B cell (primary cell): ENCODE data around the gene MICALL2. TPM values are rescaled to one million over a fixed set of nuclear protein-coding genes. Genes with fewer than 3 reads are reported as not detected.

Source experiments
- ATAC-seq: fragments of 200-7000 bp; cut with Tn5 transposase; one replicate; pipeline ENCODE4 v1.10.0; 2021; ENCODE audit warnings: low read depth, mild to moderate bottlenecking, moderate number of reproducible peaks, moderate library complexity
- CTCF ChIA-PET: fragments of 350-600 bp; sonication (Branson Sonifier 250); formaldehyde crosslinking; loops from one replicate; lab custom pipeline; 2021; ENCODE audit warnings: antibody characterized with exemption, inconsistent platforms; lab: Charles Lee
- POLR2A ChIA-PET: fragments of 350-600 bp; sonication (Branson Sonifier 250); formaldehyde crosslinking; loops from one replicate; lab custom pipeline; 2021; ENCODE audit warnings: antibody characterized with exemption; lab: Charles Lee
- DNase-seq: peaks from one replicate; pipeline ENCODE4 v3.0.0; 2013
- H2AFZ ChIP-seq: 2 replicates; pipeline ENCODE4 v1.6.1; 2012; ENCODE audit warnings: mild to moderate bottlenecking, low read depth, low read length; ENCODE audit not compliant: insufficient read depth, poor library complexity, severe bottlenecking
- H3K27ac ChIP-seq, 2 donors: 1 replicate in 1 of 2; 2 replicates in 1 of 2; pipeline ENCODE4 v1.5.1; 2012 to 2013; ENCODE audit warnings: low read length in 2 of 2, mild to moderate bottlenecking in 2 of 2, moderate library complexity in 1 of 2
- H3K27me3 ChIP-seq, 4 experiments: fragments of 200-600 bp in 1 of 4; sonication (generic) in 1 of 4; replicated peaks in 1 of 4; 1 replicate in 2 of 4; 2 replicates in 2 of 4; pipeline versions ENCODE4 v1.6.1 to v1.7.0; 2013 to 2016; ENCODE audit warnings: low read length in 3 of 4, mild to moderate bottlenecking in 2 of 4, mixed read lengths in 1 of 4, moderate library complexity in 1 of 4; ENCODE audit not compliant: insufficient read depth in 4 of 4, control insufficient read depth in 3 of 4; ENCODE audit errors: control extremely low read depth in 1 of 4
- H3K36me3 ChIP-seq, 2 experiments: replicated peaks in 1 of 2; 1 replicate in 1 of 2; 2 replicates in 1 of 2; pipeline versions ENCODE4 v1.6.1 to v1.7.1; 2013; ENCODE audit warnings: low read length in 1 of 2; ENCODE audit not compliant: insufficient read depth in 2 of 2, control insufficient read depth in 1 of 2; ENCODE audit errors: control extremely low read depth in 1 of 2, extremely low read depth in 1 of 2
- H3K4me1 ChIP-seq, 2 donors: fragments of 200-600 bp in 1 of 2; sonication (generic) in 1 of 2; 1 replicate in 1 of 2; 2 replicates in 1 of 2; pipeline versions ENCODE4 v1.5.1 to v1.6.1; 2013 to 2017; ENCODE audit warnings: low read length in 2 of 2; ENCODE audit not compliant: control insufficient read depth in 2 of 2, insufficient read depth in 2 of 2
- H3K4me2 ChIP-seq: replicated peaks from 2 replicates; pipeline ENCODE3; 2012; ENCODE audit warnings: mild to moderate bottlenecking, low read depth, low read length; ENCODE audit not compliant: poor library complexity, severe bottlenecking
- H3K4me3 ChIP-seq, 5 experiments: fragments of 200-600 bp in 1 of 5; sonication (generic) in 1 of 5; 1 replicate in 3 of 5; 2 replicates in 2 of 5; pipeline versions ENCODE4 v1.5.1 to v1.7.0; 2011 to 2016; ENCODE audit warnings: low read length in 4 of 5, mild to moderate bottlenecking in 4 of 5, low read depth in 2 of 5, control low read depth in 1 of 5, moderate library complexity in 1 of 5; ENCODE audit not compliant: insufficient read depth in 1 of 5; ENCODE audit errors: control extremely low read depth in 1 of 5, extremely low read depth in 1 of 5
- H3K79me2 ChIP-seq: fragments of 200-600 bp; sonication (generic); one replicate; pipeline ENCODE4 v1.6.0; 2016; ENCODE audit warnings: low read length; ENCODE audit not compliant: control insufficient read depth, insufficient read depth
- H3K9ac ChIP-seq: fragments of 200-600 bp; sonication (generic); 2 replicates; pipeline ENCODE4 v1.6.1; 2017; ENCODE audit warnings: mild to moderate bottlenecking, low read length, moderate library complexity
- H3K9me3 ChIP-seq, 3 donors: one replicate each; pipeline versions ENCODE4 v1.6.1 to v1.7.1; 2013; ENCODE audit warnings: low read length in 2 of 3; ENCODE audit not compliant: control insufficient read depth in 2 of 3, insufficient read depth in 1 of 3; ENCODE audit errors: control extremely low read depth in 1 of 3
- H4K20me1 ChIP-seq: 2 replicates; pipeline ENCODE4 v1.6.0; 2012; ENCODE audit warnings: mild to moderate bottlenecking, low read length; ENCODE audit not compliant: insufficient read depth, control insufficient read depth, poor library complexity, severe bottlenecking
- H3K27ac Mint-ChIP-seq: one replicate; pipeline ENCODE4 v1.8.0; 2021; ENCODE audit warnings: mixed read lengths
- H3K27me3 Mint-ChIP-seq: one replicate; pipeline ENCODE4 v1.8.0; 2021; ENCODE audit warnings: mixed read lengths
- H3K4me1 Mint-ChIP-seq: one replicate; pipeline ENCODE4 v1.8.0; 2021; ENCODE audit warnings: mixed read lengths
- H3K4me3 Mint-ChIP-seq: one replicate; pipeline ENCODE4 v1.8.0; 2021; ENCODE audit warnings: mixed read lengths
- H3K9me3 Mint-ChIP-seq: one replicate; pipeline ENCODE4 v1.8.0; 2022; ENCODE audit warnings: mixed read lengths; ENCODE audit not compliant: insufficient read depth
- EZH2 ChIP-seq: IDR thresholded peaks from 2 replicates; pipeline ENCODE4 v1.6.1; 2012; ENCODE audit warnings: borderline replicate concordance, low read depth, mild to moderate bottlenecking, moderate library complexity, low read length; ENCODE audit not compliant: insufficient read depth, poor library complexity, severe bottlenecking
- WGBS: methylation state at CpG from one replicate; pipeline ENCODE4 v1.1.5; 2013; ENCODE audit warnings: missing lambda C conversion rate; ENCODE audit not compliant: insufficient coverage; 5-methylcytosine and 5-hydroxymethylcytosine counted together
- intact Hi-C: fragments of 100-400 bp; cut with micrococcal nuclease; formaldehyde crosslinking; loops from one replicate; pipeline ENCODE4 v1.10.0; 2022
- polyA plus RNA-seq: library from polyadenylated mRNA; depleted of rRNA; stranded (reverse); fragments of >200 nt; gene quantifications from 2 replicates; pipeline ENCODE4 v1.2.3, GENCODE V29; 2012
- total RNA-seq, 2 donors: library from RNA; stranded (reverse); fragments of 120-200 nt in 1 of 2; gene quantifications; 1 replicate in 1 of 2; 2 replicates in 1 of 2; pipeline versions ENCODE4 v1.2.3 to v1.2.4, GENCODE V29; 2013 to 2022
- TF ChIP-seq, protein P1 (sequence below): fragments of 200-600 bp; IDR thresholded peaks from one replicate; pipeline ENCODE4 v1.8.0; 2022; ENCODE audit warnings: antibody characterized with exemption, mild to moderate bottlenecking

MICALL2 gene
- total and polyA plus RNA-seq, 2 donors (not counting 1 experiment from before 2014, with no cell fraction given) = 0.85 to 0.94 TPM

DNA sequence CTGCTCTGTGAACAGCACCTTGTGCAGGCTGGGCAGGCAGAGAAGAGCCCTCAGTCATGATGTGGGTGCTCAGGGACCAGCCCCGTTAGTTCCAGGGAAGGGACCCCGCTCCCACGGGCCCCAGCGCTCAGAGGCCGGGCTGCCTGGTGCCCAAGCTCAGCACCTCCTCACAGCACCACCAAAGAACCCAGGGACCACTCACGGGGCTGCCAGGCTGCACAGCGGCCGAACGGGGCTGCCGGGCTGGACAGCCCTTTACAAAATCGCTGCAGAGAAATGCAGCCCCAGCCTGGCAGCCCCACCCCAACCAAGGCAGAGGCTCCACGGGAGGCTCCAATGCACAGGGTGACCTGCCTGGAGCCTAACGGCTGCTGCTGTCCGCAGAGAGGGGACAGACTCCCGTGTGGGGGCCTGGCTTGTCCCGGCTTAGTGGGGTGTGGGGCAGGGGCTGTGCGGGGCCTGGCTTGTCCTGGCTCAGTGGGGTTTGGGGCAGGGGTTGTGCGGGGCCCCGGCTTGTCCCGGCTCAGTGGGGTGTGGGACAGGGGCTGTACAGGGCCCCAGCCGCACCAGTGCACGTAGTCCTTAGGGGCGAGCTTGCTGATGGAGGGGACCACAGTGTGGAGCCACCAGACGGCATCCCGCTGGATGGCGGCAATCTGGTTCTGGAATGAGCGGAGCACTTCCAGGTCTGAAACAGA lies 35.7 kb upstream of the MICALL2 start:
- Histone ChIP-seq H3K4me2 (no peak overlapping the region), H4K20me1 (peaks cover 11% of the 10 kb centered on the region), H3K79me2 (no peaks in the 10 kb centered on the region), H3K9me3 (no peaks in the 10 kb centered on the region), H3K9ac (no peak overlapping the region), H2AFZ (no peak overlapping the region), H3K36me3 (peaks cover 0 to 52% of the 10 kb centered on the region in 2 experiments), H3K4me1 (no peaks in the 10 kb centered on the region), H3K27me3 (no peaks in the 10 kb centered on the region), H3K27ac (no peak overlapping the region), H3K4me3 (no peak overlapping the region)
- intact Hi-C loops = no loop called here
- whole genome bisulfite sequencing = 97% methylated on average over 19 of the region's 27 CpGs
- TF ChIP-seq, protein P1, sequence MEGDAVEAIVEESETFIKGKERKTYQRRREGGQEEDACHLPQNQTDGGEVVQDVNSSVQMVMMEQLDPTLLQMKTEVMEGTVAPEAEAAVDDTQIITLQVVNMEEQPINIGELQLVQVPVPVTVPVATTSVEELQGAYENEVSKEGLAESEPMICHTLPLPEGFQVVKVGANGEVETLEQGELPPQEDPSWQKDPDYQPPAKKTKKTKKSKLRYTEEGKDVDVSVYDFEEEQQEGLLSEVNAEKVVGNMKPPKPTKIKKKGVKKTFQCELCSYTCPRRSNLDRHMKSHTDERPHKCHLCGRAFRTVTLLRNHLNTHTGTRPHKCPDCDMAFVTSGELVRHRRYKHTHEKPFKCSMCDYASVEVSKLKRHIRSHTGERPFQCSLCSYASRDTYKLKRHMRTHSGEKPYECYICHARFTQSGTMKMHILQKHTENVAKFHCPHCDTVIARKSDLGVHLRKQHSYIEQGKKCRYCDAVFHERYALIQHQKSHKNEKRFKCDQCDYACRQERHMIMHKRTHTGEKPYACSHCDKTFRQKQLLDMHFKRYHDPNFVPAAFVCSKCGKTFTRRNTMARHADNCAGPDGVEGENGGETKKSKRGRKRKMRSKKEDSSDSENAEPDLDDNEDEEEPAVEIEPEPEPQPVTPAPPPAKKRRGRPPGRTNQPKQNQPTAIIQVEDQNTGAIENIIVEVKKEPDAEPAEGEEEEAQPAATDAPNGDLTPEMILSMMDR = no peak
- no peak for TF ChIP-seq EZH2
- ATAC-seq (no peak), DNase-seq (no peak)
- no peaks in the 10 kb centered on the region for H3K9me3 Mint-ChIP-seq
- no peaks in the 10 kb centered on the region for H3K4me1 Mint-ChIP-seq
- ChIA-PET POLR2A (no interaction called here), CTCF (no interaction called here)
- H3K27me3 Mint-ChIP-seq = no peaks in the 10 kb centered on the region
- H3K4me3 Mint-ChIP-seq = no peak overlapping the region
- H3K27ac Mint-ChIP-seq = no peak overlapping the region

DNA sequence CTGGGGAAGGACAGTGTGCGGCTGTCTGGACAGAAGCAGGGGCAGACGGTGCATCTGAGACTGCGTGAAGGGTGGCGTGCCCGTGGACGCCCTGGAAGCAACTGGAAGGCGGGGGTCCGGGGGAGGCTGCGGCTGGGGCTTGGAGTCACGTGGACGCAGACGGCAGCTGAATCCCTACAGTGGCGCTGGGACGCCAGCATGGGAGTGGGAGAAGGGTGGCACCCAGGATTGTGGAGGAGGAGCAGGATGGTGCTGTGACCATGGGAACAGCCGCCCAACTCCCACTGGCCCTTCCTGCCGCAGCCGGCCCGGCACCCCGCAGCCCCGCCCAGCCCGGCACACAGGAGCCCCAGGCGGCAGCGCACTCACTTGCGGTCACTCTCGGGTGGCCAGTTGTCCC lies 35.2 kb upstream of the MICALL2 start:
- no peak for TF ChIP-seq EZH2
- TF ChIP-seq, protein P1 = no peak
- Histone ChIP-seq H3K36me3 (peaks cover 0 to 54% of the 10 kb centered on the region in 2 experiments), H3K9ac (no peak overlapping the region), H3K4me3 (no peak overlapping the region), H3K9me3 (no peaks in the 10 kb centered on the region), H2AFZ (no peak overlapping the region), H3K27ac (no peak overlapping the region), H3K79me2 (no peaks in the 10 kb centered on the region), H3K27me3 (no peaks in the 10 kb centered on the region), H4K20me1 (peaks cover 5% of the 10 kb centered on the region), H3K4me2 (no peak overlapping the region), H3K4me1 (no peaks in the 10 kb centered on the region)
- ATAC-seq = no peak
- no peaks in the 10 kb centered on the region for H3K4me1 Mint-ChIP-seq
- POLR2A ChIA-PET = no interaction called here
- H3K9me3 Mint-ChIP-seq = no peaks in the 10 kb centered on the region
- no peaks in the 10 kb centered on the region for H3K27me3 Mint-ChIP-seq
- no peak overlapping the region for H3K27ac Mint-ChIP-seq
- CTCF ChIA-PET = no interaction called here
- no peak for DNase-seq
- no peak overlapping the region for H3K4me3 Mint-ChIP-seq
- intact Hi-C loops = no loop called here
- WGBS = 98% methylated on average over 24 of the region's 25 CpGs
